Lower lobe of right lung (tissue), 2 donors: ENCODE results near the gene GOLGA6A. TPM values are rescaled to one million over a fixed set of nuclear protein-coding genes. Genes with fewer than 3 reads are reported as not detected.
"Not testable (repeated sequence)": the region's sequence is repeated elsewhere in the genome, so short reads cannot be mapped to it uniquely, and the experiment has no call there.

Experiments used
- ATAC-seq, 2 donors: fragments of 200-7000 bp; cut with Tn5 transposase; one replicate each; pipeline ENCODE4 v1.9.1; 2020 to 2022; ENCODE audit warnings: mild to moderate bottlenecking in 2 of 2, moderate library complexity in 2 of 2
- DNase-seq: peaks from one replicate; pipeline ENCODE4 v3.0.0-alpha.2; 2020
- H3K27ac ChIP-seq: fragments of 200-600 bp; one replicate; pipeline ENCODE4 v1.8.0; 2022
- H3K27me3 ChIP-seq: fragments of 200-600 bp; one replicate; pipeline ENCODE4 v1.8.0; 2022; ENCODE audit warnings: low read depth
- H3K36me3 ChIP-seq: fragments of 200-600 bp; one replicate; pipeline ENCODE4 v1.8.0; 2022; ENCODE audit warnings: mild to moderate bottlenecking
- H3K4me1 ChIP-seq: fragments of 200-600 bp; one replicate; pipeline ENCODE4 v1.8.0; 2022
- H3K4me3 ChIP-seq: fragments of 200-600 bp; one replicate; pipeline ENCODE4 v1.8.0; 2022; ENCODE audit warnings: mild to moderate bottlenecking
- H3K9me3 ChIP-seq: fragments of 200-600 bp; one replicate; pipeline ENCODE4 v1.8.0; 2022
- CTCF ChIP-seq: fragments of 200-600 bp; IDR thresholded peaks from one replicate; pipeline ENCODE4 v1.8.0; 2022; ENCODE audit warnings: antibody characterized with exemption, mild to moderate bottlenecking
- intact Hi-C: fragments of 100-400 bp; cut with DNase I; formaldehyde crosslinking; loops from one replicate; pipeline ENCODE4 v1.11.0; 2022
- total RNA-seq: library from RNA; stranded (reverse); fragmentation: NEBNext Ultra II Directional; extraction: Animal tissue kit (Norgen Biotek cat#: 25700); gene quantifications from one replicate; pipeline ENCODE4 v1.2.1, GENCODE V29; 2021
- donor health status: DM: no; HTN: yes; CAD: no; lungs with severe emphysema.

GOLGA6A gene
- total RNA-seq, 1 donor from 2014 or later, result not detected

GRCh38 chr15:74053941-74054529, 28.3 kb downstream of the GOLGA6A start:
- no peaks in the 10 kb centered on the region for H3K27me3 ChIP-seq
- peak; percentile 84 for DNase-seq
- no peaks in the 10 kb centered on the region for H3K36me3 ChIP-seq
- no peak overlapping the region for H3K4me3 ChIP-seq
- no peak overlapping the region for H3K27ac ChIP-seq
- intact Hi-C loops, result no loop called here
- peak; percentile 87 to 92 for ATAC-seq
- H3K9me3 ChIP-seq, result no peaks in the 10 kb centered on the region
- peaks cover 33% of the 10 kb centered on the region for H3K4me1 ChIP-seq
- TF ChIP-seq CTCF, result peak; percentile 45

- H3K27ac ChIP-seq, result no peak overlapping the region
- H3K4me1 ChIP-seq, result peaks cover 38% of the 10 kb centered on the region
- intact Hi-C loops, result no loop called here
- no peaks in the 10 kb centered on the region for H3K9me3 ChIP-seq
- no peaks in the 10 kb centered on the region for H3K36me3 ChIP-seq
- ATAC-seq (no peak), DNase-seq (peak; percentile 20)
- H3K27me3 ChIP-seq, result no peaks in the 10 kb centered on the region
- no peak overlapping the region for H3K4me3 ChIP-seq
- TF ChIP-seq CTCF, result no peak
These were observed 28.8 kb downstream of the GOLGA6A start for GRCh38 chr15:74053517-74053916.

- Histone ChIP-seq H3K4me1 (peaks cover 47% of the 10 kb centered on the region), H3K27ac (peak overlapping the region; percentile 61)
- H3K36me3 ChIP-seq, H3K4me3 ChIP-seq, H3K9me3 ChIP-seq, intact Hi-C loops, H3K27me3 ChIP-seq, ATAC-seq, DNase-seq: not testable (repeated sequence)
These were observed 29.8 kb downstream of the GOLGA6A start for GRCh38 chr15:74052271-74053260.

- DNase-seq (no peak), ATAC-seq (no peak)
- Histone ChIP-seq H3K27ac (peak overlapping the region; percentile 80), H3K4me1 (peaks cover 47% of the 10 kb centered on the region), H3K27me3 (no peaks in the 10 kb centered on the region), H3K9me3 (no peaks in the 10 kb centered on the region), H3K36me3 (peaks cover 2% of the 10 kb centered on the region), H3K4me3 (peak overlapping the region; percentile 12)
- intact Hi-C loops, result no loop called here
- TF ChIP-seq CTCF, result no peak
These were observed 31.7 kb downstream of the GOLGA6A start for GRCh38 chr15:74050556-74051234.

GRCh38 chr15:74050127-74050526, 32.2 kb downstream of the GOLGA6A start:
- intact Hi-C loops, result no loop called here
- H3K36me3 ChIP-seq, result peaks cover 8% of the 10 kb centered on the region
- H3K4me3 ChIP-seq, result no peak overlapping the region
- H3K4me1 ChIP-seq, result peaks cover 47% of the 10 kb centered on the region
- peak overlapping the region; percentile 80 for H3K27ac ChIP-seq
- no peaks in the 10 kb centered on the region for H3K27me3 ChIP-seq
- H3K9me3 ChIP-seq, result no peaks in the 10 kb centered on the region
- TF ChIP-seq CTCF, result no peak
- DNase-seq, result no peak
- ATAC-seq, result no peak
